ENCODE data around the gene HMX1.

HMX1 gene

GRCh38 chr4:8838961-8839431 is 32.6 kb downstream of the HMX1 start:
- peak; percentile 17 for DNase-seq

GRCh38 chr4:8838296-8838960 is 33.2 kb downstream of the HMX1 start:
- DNase-seq: no peak

- peak; percentile 12 for DNase-seq
Observed at GRCh38 chr4:8837181-8837841, 34.3 kb downstream of the HMX1 start.

GRCh38 chr4:8836664-8837171 is 34.9 kb downstream of the HMX1 start:
- DNase-seq: peak; percentile 12

DNA sequence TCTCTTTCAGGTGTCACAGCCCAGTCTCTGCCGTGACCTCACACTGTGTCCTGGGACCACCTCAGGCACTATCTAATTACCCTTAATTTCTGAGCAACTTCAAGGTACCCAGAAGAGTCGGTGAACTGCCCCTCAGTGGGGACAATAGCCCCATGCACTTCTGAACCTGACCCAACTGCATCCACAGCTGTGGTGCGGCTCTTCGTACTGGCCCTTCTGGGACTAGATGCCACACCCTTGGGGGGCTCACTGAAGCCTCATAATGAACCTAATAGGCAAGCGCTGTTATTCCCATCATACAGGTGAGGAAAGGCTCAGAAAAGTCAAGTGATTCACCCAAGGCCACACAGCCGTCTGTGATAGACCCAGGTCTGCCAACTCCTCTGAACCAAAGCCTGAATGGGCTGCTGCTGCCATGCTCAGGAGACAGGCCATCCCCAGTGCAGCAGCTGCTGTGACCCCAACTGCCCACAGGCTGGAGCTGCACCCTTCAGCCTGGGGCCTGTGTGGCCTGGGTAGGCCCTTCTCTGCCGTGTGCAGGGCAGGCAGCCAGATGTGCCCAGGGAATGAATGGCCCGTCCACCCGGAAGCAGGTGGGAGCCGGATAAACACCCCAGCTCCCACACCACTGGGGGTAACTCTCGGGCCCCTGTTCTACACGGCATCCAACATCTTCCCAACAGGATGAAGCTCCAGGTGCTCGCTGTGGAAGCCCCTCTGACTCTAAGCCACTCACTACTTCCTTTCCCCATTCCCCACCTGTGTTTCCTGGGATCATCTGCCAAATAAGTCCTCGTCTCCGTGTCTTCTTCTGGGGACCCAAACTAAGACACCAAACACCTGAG is 35.9 kb downstream of the HMX1 start:
- DNase-seq: peak; percentile 7

GRCh38 chr4:8834681-8835220 is 36.9 kb downstream of the HMX1 start:
- DNase-seq: peak; percentile 25

- peak; percentile 12 for DNase-seq
Observed at GRCh38 chr4:8832113-8832915, 39.3 kb downstream of the HMX1 start.

DNA sequence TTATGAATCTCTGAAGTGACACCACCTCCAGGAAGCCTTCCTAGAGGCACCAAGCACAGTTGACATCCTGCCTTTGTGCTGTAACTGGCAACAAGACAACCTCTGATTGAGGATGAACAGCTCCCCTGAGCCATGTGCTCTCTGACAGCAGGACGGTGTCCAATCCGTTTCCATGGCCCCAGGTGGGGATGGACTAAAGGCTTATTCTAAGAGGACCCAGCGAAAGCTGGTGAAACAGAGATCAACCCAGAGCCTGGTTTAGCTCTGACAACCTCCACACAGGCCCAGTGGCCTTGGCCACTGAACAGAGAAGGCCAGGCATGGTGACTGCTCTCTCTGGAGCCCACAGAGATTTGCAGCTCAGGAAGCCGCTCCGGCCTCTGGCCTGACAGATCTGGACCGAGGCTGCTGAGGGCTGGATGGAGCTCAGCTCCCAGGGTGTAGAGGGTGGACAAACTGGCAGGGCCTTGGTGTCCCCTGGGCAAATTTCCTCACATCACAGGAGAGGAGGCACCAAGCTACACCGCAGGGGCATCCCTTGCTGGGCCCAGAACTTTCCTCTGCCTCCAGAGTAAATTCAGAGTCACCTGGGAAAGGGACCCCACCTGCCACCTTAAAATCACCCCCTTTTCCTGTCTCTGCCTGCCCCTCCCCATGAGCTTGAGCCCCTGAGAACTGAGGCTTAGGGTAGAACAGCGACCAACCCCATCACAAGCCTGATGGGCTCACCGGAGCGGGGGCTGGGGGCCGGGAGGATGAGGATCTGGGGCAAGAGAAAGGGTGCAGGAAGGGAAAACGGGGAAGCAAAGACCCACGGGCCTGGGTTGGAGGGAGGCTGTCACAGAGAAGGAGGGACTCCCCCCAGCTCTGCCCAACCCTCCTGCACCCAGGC is 40.2 kb downstream of the HMX1 start:
- peak; percentile 29 for DNase-seq

DNA sequence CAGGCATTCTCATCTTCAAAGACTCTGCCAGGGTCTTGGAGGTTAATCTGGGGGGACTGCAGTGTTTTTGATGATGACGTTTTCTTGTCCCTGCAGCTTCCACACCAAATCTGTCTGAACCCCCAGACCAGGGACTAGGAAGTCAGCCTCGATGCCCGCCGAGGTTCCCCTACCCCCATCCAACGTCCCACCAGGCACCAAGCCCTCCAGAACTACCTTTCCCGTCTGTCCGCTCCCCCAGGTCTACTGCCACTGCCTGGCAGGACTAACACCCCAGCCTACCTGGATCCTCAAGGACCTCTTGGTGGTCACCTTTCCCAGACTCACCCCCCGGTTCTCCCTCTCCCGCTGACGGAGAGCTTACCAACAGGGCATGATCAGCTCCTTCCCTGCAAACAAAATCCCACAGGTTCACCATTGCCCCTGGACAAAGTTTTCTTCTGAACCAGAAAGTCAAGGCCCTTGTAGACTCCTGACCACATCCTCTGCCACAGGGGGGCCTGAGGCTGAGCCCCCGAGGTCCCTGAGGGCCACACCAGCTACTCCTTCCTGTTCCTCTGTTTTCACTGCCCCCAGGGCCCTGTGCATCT is 40.9 kb downstream of the HMX1 start:
- no peak for DNase-seq

DNA sequence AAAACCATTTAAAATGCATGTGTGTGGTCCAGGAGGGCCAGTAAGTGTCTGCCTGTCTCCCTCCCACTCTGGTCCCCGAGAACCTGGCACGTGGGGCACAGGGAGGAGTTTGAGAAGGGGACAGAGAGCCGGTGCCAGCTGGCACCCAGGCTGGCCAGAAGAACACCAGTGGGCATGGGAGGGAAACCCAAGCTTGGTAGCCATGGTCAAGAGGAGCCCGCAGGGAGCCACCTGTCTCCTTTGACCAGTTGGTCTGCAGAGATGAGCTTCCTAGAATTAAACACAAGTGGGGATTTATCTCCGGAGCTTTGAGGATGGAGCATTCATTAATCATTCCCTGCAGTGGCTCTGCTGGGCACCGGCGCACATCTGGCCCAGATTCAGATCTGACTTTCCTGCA is 41.6 kb downstream of the HMX1 start:
- no peak for DNase-seq

DNA sequence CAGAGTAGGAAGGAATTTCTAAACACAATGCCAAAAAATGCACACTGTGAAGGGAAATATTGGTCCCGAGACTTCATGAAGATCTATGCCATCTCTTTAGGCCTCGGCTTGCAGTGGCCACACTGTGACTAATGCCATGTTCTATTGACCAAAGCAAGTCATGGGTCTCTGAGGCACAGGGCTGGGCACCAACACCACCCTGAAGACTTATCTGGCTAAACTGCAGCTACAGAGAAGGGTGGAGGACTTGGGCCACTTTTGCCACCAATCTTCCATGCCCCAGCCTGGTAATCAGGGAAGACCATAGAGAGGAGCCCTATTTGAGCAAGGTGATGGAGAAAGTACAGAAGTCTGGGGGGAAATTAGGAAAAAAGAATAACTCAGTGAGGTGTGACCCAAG is 42.1 kb downstream of the HMX1 start:
- no peak for DNase-seq

GRCh38 chr4:8828869-8829268 is 42.8 kb downstream of the HMX1 start:
- DNase-seq: no peak

DNA sequence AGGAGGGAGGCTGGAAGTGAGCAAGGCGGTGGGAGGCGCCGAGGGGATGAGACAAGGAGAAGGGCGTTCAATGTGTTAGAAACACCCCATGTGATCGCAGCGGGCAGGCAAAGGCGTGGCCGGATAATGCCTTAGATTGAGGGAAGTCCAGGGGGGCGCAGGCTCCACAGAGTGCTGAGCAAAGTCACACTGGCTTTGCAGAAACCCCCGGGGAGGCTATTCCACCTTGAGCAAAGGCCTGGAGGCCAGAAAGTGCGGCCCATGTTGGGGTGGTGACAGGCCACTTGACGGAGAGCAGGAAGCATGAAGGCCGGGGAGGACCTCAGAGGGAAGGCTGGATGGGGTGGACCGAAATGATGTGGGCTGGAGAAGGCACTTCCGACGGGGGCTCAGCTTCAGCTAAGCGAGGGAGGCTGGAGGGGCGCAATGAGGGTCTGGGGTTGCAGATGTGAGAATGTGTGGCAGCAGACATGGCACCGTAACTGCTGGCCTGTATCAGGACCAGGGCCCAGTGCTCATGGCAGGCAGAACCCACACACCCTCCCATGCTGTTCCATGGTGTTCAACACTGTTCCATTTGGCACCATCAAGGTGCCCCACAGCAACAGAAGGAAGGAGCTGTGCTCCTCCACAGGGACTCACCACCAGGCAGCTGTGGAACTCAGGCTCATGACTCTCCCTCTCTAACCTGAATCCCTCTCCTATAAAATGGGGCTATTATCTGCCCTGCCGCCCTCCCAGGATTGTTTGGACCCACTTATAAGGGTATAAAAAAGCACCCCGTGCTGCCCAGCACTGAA is 50.3 kb downstream of the HMX1 start:
- DNase-seq: peak; percentile 18

GRCh38 chr4:8820178-8821102 is 51.2 kb downstream of the HMX1 start:
- peak; percentile 23 for DNase-seq

GRCh38 chr4:8819473-8820177 is 52.0 kb downstream of the HMX1 start:
- DNase-seq: no peak

GRCh38 chr4:8819019-8819418 is 52.6 kb downstream of the HMX1 start:
- DNase-seq: peak; percentile 15

DNA sequence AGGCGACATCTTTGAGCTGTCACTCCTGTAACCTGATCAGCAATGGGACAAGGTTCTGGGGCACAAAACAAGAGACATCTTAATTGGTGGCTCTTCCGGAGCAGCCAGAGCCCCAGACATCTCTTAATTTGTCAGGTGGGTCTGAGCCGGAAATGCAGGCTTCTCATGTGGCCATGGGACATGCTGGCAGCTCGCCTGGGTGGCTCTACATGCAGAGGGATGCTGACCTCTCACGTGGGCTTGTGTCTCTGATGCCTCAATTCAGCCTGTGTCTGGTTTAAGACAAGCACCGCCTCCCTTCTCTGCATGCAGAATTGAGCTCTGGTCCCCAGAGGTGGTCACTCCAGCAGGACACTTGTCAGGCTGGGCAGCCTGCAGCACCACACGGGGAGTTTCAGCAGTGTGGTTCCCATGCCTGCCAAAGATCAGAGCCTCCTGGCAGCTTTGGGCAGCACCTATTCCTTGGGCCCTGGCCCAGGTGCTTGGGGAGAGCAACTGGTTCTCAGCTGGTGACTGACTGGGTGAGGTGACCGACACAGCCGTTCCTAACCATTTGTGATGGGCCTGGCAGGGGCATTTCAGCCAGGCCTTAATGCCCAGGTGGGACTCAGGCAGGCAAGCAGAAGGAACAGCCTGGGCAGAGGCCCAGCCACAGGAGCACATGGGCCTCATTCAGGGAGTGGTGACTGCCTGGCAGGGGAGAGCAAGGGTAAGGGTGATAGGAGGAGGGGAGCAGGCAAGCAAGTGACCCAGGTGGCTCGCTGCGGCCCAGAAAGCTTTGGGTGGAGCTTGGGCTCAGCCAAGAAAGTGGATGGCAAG is 53.4 kb downstream of the HMX1 start:
- DNase-seq: peak; percentile 29

GRCh38 chr4:8817813-8818062 is 53.9 kb downstream of the HMX1 start:
- peak; percentile 12 for DNase-seq
